ENCODE data around the gene FOSL2.

The FOSL2 gene

GRCh38 chr2:28349546-28350165 is 43.0 kb upstream of the FOSL2 start:
- H3K9me3 ChIP-seq (ENCODE audit: low read length) = no peaks in the 10 kb centered on the region
- peaks cover 17% of the 10 kb centered on the region for H3K4me1 ChIP-seq (ENCODE audit: insufficient read depth, low read length)
- no peaks in the 10 kb centered on the region for H3K36me3 ChIP-seq (ENCODE audit: insufficient read depth, low read length)
- H3K9ac ChIP-seq (ENCODE audit: low read length) = no peak overlapping the region
- no peak overlapping the region for H3K4me3 ChIP-seq (ENCODE audit: low read depth in 1 of 2, low read length in 2 of 2)
- H3K27me3 ChIP-seq (ENCODE audit: control insufficient read depth in 1 of 2, insufficient read depth in 2 of 2, low read length in 2 of 2) = no peaks in the 10 kb centered on the region
- no peak overlapping the region for H3K27ac ChIP-seq (ENCODE audit: low read depth, low read length)

DNA sequence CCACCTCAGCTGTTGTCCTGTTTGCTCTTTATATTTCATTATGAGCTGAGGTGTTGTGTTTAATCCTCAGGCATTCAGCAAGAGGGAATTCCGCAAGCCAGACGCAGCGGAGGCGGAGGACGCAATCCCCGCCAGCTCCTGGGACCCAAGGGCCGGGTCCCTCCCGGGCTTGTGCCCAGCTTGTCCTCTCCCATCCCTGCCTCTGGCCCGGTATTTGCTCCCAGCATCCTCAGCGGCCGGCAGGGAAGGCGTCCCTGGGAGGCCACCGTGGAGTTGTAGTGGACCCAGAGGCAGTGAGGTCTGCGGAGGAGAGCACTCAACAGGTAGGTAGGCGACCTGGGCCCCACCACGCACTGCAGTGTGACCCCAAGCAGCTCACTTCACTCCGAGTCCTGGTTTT is 42.5 kb upstream of the FOSL2 start:
- no peaks in the 10 kb centered on the region for H3K27me3 ChIP-seq (ENCODE audit: control insufficient read depth in 1 of 2, insufficient read depth in 2 of 2, low read length in 2 of 2)
- no peak overlapping the region for H3K27ac ChIP-seq (ENCODE audit: low read depth, low read length)
- peaks cover 18% of the 10 kb centered on the region for H3K4me1 ChIP-seq (ENCODE audit: insufficient read depth, low read length)
- no peaks in the 10 kb centered on the region for H3K36me3 ChIP-seq (ENCODE audit: insufficient read depth, low read length)
- H3K9ac ChIP-seq (ENCODE audit: low read length) = no peak overlapping the region
- no peaks in the 10 kb centered on the region for H3K9me3 ChIP-seq (ENCODE audit: low read length)
- no peak overlapping the region for H3K4me3 ChIP-seq (ENCODE audit: low read depth in 1 of 2, low read length in 2 of 2)

DNA sequence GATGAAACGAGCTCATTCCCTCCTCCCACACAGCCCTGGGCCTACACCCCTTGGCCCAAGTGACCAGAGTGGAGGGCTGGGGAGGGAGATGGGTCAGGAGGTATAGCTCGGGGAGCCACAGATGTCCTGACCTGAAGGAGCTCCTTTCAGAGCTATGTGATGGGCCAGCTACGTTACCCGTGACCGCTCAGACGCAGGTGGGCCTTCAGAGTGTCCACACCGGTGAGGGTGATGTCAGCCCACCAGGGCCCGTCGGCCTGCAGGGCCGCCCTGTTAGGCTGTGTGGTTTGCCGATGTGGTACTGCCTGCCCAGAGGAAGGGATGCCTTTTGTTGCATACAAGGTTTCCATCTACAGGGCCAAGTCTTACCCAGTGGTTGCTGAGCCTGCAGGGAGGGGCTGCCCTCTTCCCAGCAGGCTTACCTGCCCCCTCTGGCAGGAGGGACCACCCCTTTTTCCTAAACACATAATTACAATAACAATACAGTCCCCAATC is 41.8 kb upstream of the FOSL2 start:
- H3K4me1 ChIP-seq (ENCODE audit: insufficient read depth, low read length) = peaks cover 24% of the 10 kb centered on the region
- no peak overlapping the region for H3K4me3 ChIP-seq (ENCODE audit: low read depth in 1 of 2, low read length in 2 of 2)
- H3K27ac ChIP-seq (ENCODE audit: low read depth, low read length) = no peak overlapping the region
- no peaks in the 10 kb centered on the region for H3K27me3 ChIP-seq (ENCODE audit: control insufficient read depth in 1 of 2, insufficient read depth in 2 of 2, low read length in 2 of 2)
- H3K9me3 ChIP-seq (ENCODE audit: low read length) = no peaks in the 10 kb centered on the region
- no peaks in the 10 kb centered on the region for H3K36me3 ChIP-seq (ENCODE audit: insufficient read depth, low read length)
- no peak overlapping the region for H3K9ac ChIP-seq (ENCODE audit: low read length)

- H3K4me1 ChIP-seq (ENCODE audit: insufficient read depth, low read length) = peaks cover 32% of the 10 kb centered on the region
- no peaks in the 10 kb centered on the region for H3K36me3 ChIP-seq (ENCODE audit: insufficient read depth, low read length)
- H3K9ac ChIP-seq (ENCODE audit: low read length) = no peak overlapping the region
These were observed 41.0 kb upstream of the FOSL2 start for GRCh38 chr2:28351621-28352020.

DNA sequence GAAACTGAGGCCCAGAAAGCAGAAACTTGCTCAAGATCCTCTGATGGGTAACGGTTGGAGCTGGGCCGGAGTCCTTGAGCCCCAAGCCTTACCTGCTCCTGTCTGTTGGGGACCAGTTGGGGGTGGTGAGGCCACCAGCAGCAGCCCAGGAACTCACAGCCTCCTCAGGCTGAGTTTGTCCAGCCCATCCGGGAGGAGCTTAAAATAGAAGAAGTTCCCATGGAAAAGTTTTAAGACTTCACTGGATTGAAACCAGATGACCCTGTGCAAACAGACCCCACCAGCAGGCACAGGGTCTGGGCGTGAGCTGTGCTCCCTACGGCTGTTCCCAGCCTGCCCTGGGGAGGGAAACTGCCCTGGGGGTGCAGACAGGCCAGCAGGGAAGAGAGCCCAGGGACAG is 40.6 kb upstream of the FOSL2 start:
- no peak overlapping the region for H3K27ac ChIP-seq (ENCODE audit: low read depth, low read length)
- no peaks in the 10 kb centered on the region for H3K27me3 ChIP-seq (ENCODE audit: control insufficient read depth in 1 of 2, insufficient read depth in 2 of 2, low read length in 2 of 2)
- no peaks in the 10 kb centered on the region for H3K9me3 ChIP-seq (ENCODE audit: low read length)
- peaks cover 31% of the 10 kb centered on the region for H3K4me1 ChIP-seq (ENCODE audit: insufficient read depth, low read length)
- H3K36me3 ChIP-seq (ENCODE audit: insufficient read depth, low read length) = no peaks in the 10 kb centered on the region
- no peak overlapping the region for H3K4me3 ChIP-seq (ENCODE audit: low read depth in 1 of 2, low read length in 2 of 2)
- no peak overlapping the region for H3K9ac ChIP-seq (ENCODE audit: low read length)

More at GRCh38 chr2:28351621-28352020, 41.0 kb upstream of the FOSL2 start:
- Histone ChIP-seq H3K9me3 (ENCODE audit: low read length) (no peaks in the 10 kb centered on the region), H3K4me3 (ENCODE audit: low read depth in 1 of 2, low read length in 2 of 2) (no peak overlapping the region), H3K27me3 (ENCODE audit: control insufficient read depth in 1 of 2, insufficient read depth in 2 of 2, low read length in 2 of 2) (no peaks in the 10 kb centered on the region), H3K27ac (ENCODE audit: low read depth, low read length) (no peak overlapping the region)

DNA sequence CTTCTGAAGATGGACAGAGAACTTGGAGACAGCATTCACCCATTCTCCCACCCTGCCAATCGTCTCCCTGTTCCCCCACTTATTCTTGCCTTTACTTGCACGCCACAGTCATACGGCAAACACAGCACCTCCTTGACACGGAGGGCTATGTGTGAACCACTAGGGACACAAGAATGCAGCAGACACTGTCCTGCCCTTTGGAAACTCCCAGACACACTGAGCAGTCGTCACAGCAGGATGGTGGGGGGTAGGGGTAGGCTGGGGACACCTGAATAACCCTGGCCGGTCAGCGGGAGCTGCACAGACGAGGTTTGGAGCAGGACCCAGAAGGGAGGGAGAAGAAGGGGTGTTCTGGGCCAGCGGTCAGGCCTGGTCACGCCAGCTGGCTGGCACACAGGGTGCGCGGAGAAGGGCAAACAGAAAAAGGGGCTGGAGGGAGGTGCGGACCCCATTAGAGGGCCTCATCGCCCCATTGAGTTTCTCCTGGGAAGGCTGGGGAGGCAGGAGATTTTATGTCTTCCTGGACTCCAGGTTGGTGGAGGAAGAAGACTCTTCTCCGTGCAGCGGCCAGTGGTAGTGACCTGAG is 40.0 kb upstream of the FOSL2 start:
- Histone ChIP-seq H3K27ac (ENCODE audit: low read depth, low read length) (no peak overlapping the region), H3K4me1 (ENCODE audit: insufficient read depth, low read length) (peaks cover 31% of the 10 kb centered on the region), H3K4me3 (ENCODE audit: low read depth in 1 of 2, low read length in 2 of 2) (no peak overlapping the region), H3K36me3 (ENCODE audit: insufficient read depth, low read length) (no peaks in the 10 kb centered on the region), H3K9me3 (ENCODE audit: low read length) (no peaks in the 10 kb centered on the region), H3K27me3 (ENCODE audit: control insufficient read depth in 1 of 2, insufficient read depth in 2 of 2, low read length in 2 of 2) (no peaks in the 10 kb centered on the region), H3K9ac (ENCODE audit: low read length) (no peak overlapping the region)

GRCh38 chr2:28354920-28355520 is 37.6 kb upstream of the FOSL2 start:
- Histone ChIP-seq H3K4me3 (ENCODE audit: low read depth in 1 of 2, low read length in 2 of 2) (no peak overlapping the region), H3K27ac (ENCODE audit: low read depth, low read length) (peak overlapping the region; percentile 88), H3K36me3 (ENCODE audit: insufficient read depth, low read length) (no peaks in the 10 kb centered on the region), H3K9ac (ENCODE audit: low read length) (no peak overlapping the region), H3K9me3 (ENCODE audit: low read length) (no peaks in the 10 kb centered on the region), H3K4me1 (ENCODE audit: insufficient read depth, low read length) (peaks cover 31% of the 10 kb centered on the region), H3K27me3 (ENCODE audit: control insufficient read depth in 1 of 2, insufficient read depth in 2 of 2, low read length in 2 of 2) (no peaks in the 10 kb centered on the region)

DNA sequence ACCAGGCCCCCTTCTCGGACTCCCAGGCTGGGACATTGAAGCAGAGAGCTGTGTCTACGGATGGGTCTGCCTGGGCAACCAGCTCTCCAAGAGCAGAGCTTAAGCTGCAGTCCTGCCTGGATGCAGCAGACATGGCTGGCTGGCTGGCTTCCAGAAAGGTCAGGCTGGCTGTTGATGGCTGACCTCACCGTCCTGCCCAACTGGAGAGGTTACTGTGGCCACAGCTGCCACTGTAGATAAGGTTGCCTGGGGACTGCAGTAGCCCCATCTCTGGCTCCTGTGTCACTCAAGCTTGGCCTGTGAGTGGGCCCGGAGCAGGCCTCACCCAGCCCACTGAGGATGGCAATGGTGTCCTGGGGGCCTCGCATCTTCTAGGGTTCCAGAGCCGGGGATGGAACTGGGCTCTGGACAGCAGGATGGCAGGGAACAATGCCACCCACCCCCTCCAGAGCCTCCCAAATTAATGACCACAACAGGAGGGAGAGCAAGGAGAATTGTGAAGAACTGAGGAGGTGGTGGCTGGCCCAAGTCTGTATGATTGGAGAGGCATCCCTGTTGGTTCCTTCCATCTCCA is 37.0 kb upstream of the FOSL2 start:
- no peaks in the 10 kb centered on the region for H3K27me3 ChIP-seq (ENCODE audit: control insufficient read depth in 1 of 2, insufficient read depth in 2 of 2, low read length in 2 of 2)
- no peaks in the 10 kb centered on the region for H3K36me3 ChIP-seq (ENCODE audit: insufficient read depth, low read length)
- H3K27ac ChIP-seq (ENCODE audit: low read depth, low read length) = peak overlapping the region; percentile 88
- H3K9me3 ChIP-seq (ENCODE audit: low read length) = no peaks in the 10 kb centered on the region
- H3K9ac ChIP-seq (ENCODE audit: low read length) = peak overlapping the region; percentile 11
- H3K4me1 ChIP-seq (ENCODE audit: insufficient read depth, low read length) = peaks cover 31% of the 10 kb centered on the region
- H3K4me3 ChIP-seq (ENCODE audit: low read depth in 1 of 2, low read length in 2 of 2) = peak overlapping the region in 1 of 2 donors; percentile 9

- Histone ChIP-seq H3K9ac (ENCODE audit: low read length) (peak overlapping the region; percentile 11), H3K27ac (ENCODE audit: low read depth, low read length) (peak overlapping the region; percentile 88), H3K27me3 (ENCODE audit: control insufficient read depth in 1 of 2, insufficient read depth in 2 of 2, low read length in 2 of 2) (no peaks in the 10 kb centered on the region), H3K4me1 (ENCODE audit: insufficient read depth, low read length) (peaks cover 31% of the 10 kb centered on the region), H3K4me3 (ENCODE audit: low read depth in 1 of 2, low read length in 2 of 2) (peak overlapping the region in 1 of 2 donors; percentile 9), H3K9me3 (ENCODE audit: low read length) (no peaks in the 10 kb centered on the region), H3K36me3 (ENCODE audit: insufficient read depth, low read length) (no peaks in the 10 kb centered on the region)
These were observed 36.4 kb upstream of the FOSL2 start for GRCh38 chr2:28356095-28356911.

DNA sequence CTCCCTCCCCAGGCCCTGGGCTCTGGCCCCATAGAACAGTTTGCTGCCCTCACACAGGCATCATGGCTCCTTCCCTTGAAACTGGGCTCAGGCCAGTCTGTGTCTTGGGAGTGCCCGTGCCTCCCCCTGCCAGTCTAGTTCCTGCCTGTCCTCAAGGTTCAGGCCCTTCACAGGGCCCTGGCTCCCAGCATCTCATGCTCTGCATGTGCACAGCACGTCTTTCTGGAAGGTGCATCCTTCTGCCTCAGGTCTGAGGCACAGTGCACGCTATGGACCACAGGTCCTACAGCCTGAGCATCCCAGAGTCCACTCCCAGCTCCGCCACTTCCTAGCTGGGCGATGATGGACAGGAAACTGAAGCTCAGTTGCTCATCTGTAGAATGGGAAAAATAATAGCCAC is 35.6 kb upstream of the FOSL2 start:
- Histone ChIP-seq H3K27me3 (ENCODE audit: control insufficient read depth in 1 of 2, insufficient read depth in 2 of 2, low read length in 2 of 2) (no peaks in the 10 kb centered on the region), H3K4me1 (ENCODE audit: insufficient read depth, low read length) (peaks cover 24% of the 10 kb centered on the region), H3K27ac (ENCODE audit: low read depth, low read length) (no peak overlapping the region), H3K9me3 (ENCODE audit: low read length) (no peaks in the 10 kb centered on the region), H3K9ac (ENCODE audit: low read length) (no peak overlapping the region), H3K4me3 (ENCODE audit: low read depth in 1 of 2, low read length in 2 of 2) (no peak overlapping the region), H3K36me3 (ENCODE audit: insufficient read depth, low read length) (no peaks in the 10 kb centered on the region)
